Measurements from ENCODE around the gene BCAS3. TPM values are rescaled to one million over a fixed set of nuclear protein-coding genes. Genes with fewer than 3 reads are reported as not detected.
"Not testable (repeated sequence)": the region's sequence is repeated elsewhere in the genome, so short reads cannot be mapped to it uniquely, and the experiment has no call there.

The BCAS3 gene
- total RNA-seq, 4 donors from 2014 or later: 13.0 to 27.8 (median 20.7) TPM

DNA sequence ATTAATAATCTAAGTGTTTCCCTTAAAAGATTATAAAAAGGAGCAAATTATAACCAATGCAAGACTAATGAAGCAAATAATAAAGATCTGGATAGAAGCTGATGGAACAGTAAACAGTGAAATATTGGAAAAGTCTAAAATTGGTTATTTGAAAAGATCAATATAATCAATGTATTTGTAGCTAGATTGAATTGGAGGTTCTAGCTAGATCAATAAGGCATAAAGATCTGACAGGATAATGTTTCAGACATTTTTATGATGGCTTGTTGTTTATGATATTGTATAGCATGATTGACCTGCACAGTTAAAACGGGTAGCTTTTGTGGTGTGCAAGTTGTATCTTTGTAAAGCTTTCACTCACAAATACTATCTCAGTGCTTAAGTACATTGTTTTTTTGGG lies 245.3 kb downstream of the BCAS3 start:
- Histone ChIP-seq H3K4me3 (no peak overlapping the region), H3K27ac (no peak overlapping the region), H3K27me3 (no peaks in the 10 kb centered on the region), H3K4me1 (no peaks in the 10 kb centered on the region), H3K9me3 (no peaks in the 10 kb centered on the region), H3K36me3 (peaks cover 0 to 3% (median 0%) of the 10 kb centered on the region in 3 donors)
- intact Hi-C loops (cut with DNase I): no loop called here
- DNase-seq: no peak
- 77 to 78% methylated on average over 1 of the region's 1 CpG for WGBS, 2 donors
- TF ChIP-seq POLR2A (IDR thresholded peaks at IDR 0.05): no peak
- TF ChIP-seq, protein P1, sequence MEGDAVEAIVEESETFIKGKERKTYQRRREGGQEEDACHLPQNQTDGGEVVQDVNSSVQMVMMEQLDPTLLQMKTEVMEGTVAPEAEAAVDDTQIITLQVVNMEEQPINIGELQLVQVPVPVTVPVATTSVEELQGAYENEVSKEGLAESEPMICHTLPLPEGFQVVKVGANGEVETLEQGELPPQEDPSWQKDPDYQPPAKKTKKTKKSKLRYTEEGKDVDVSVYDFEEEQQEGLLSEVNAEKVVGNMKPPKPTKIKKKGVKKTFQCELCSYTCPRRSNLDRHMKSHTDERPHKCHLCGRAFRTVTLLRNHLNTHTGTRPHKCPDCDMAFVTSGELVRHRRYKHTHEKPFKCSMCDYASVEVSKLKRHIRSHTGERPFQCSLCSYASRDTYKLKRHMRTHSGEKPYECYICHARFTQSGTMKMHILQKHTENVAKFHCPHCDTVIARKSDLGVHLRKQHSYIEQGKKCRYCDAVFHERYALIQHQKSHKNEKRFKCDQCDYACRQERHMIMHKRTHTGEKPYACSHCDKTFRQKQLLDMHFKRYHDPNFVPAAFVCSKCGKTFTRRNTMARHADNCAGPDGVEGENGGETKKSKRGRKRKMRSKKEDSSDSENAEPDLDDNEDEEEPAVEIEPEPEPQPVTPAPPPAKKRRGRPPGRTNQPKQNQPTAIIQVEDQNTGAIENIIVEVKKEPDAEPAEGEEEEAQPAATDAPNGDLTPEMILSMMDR (IDR thresholded peaks at IDR 0.05): no peak

DNA sequence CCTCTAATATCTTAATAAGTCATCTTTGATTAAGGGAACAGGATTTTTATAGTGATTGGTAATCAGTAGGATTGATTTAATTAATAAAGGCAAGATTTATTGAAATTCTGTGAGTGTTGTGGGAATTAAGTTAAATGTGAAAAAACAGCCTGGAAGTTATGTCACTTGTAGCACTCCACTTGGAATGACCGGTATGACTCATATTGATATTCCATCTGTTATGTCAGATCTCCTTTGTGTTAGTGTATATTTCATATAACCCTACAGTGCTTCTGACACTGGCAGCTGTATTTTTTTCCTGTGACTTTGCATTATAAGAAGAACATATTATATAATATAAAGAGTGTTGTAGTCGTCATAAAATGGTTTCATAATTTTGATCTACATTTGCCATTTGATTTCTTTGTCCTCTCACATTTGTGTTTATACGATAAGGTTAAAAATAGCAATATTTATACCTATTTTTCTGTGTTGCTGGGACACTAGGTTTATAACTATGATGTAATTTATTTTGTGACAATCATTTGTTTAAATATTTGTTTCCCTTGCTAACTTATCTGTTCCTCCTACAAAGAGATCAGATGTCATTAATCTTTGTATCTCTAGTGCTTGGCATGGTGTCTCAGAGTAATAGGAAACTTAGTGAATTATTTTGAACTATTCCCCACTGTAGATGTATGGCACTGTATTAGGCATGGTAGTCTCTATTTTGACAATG lies 249.0 kb downstream of the BCAS3 start:
- H3K36me3 ChIP-seq: no peaks in the 10 kb centered on the region
- no peak overlapping the region for H3K27ac ChIP-seq
- no peak for DNase-seq
- H3K4me1 ChIP-seq: no peaks in the 10 kb centered on the region
- 67 to 79% methylated on average over 3 of the region's 3 CpGs for WGBS, 2 donors
- intact Hi-C loops (cut with DNase I): no loop called here
- no peaks in the 10 kb centered on the region for H3K27me3 ChIP-seq
- H3K4me3 ChIP-seq: no peak overlapping the region
- no peak for TF ChIP-seq POLR2A (IDR thresholded peaks at IDR 0.05)
- H3K9me3 ChIP-seq: no peaks in the 10 kb centered on the region

GRCh38 chr17:60933739-60934138 lies 256.1 kb downstream of the BCAS3 start:
- 77 to 86% methylated on average over 2 of the region's 2 CpGs for WGBS, 2 donors
- intact Hi-C loops (cut with DNase I): no loop called here
- Histone ChIP-seq H3K4me3 (no peak overlapping the region), H3K27ac (no peak overlapping the region), H3K4me1 (no peaks in the 10 kb centered on the region), H3K36me3 (no peaks in the 10 kb centered on the region), H3K27me3 (no peaks in the 10 kb centered on the region), H3K9me3 (no peaks in the 10 kb centered on the region)
- TF ChIP-seq, protein P1 (IDR thresholded peaks at IDR 0.05): no peak
- TF ChIP-seq POLR2A (IDR thresholded peaks at IDR 0.05): no peak
- DNase-seq: no peak

GRCh38 chr17:60934723-60935122 lies 257.1 kb downstream of the BCAS3 start:
- no peaks in the 10 kb centered on the region for H3K4me1 ChIP-seq
- WGBS, 2 donors: 64 to 76% methylated on average over 6 of the region's 6 CpGs
- no peak overlapping the region for H3K4me3 ChIP-seq
- intact Hi-C loops (cut with DNase I): no loop called here
- no peak for DNase-seq
- no peaks in the 10 kb centered on the region for H3K9me3 ChIP-seq
- H3K27me3 ChIP-seq: no peaks in the 10 kb centered on the region
- TF ChIP-seq, protein P1 (IDR thresholded peaks at IDR 0.05): no peak
- no peak for TF ChIP-seq POLR2A (IDR thresholded peaks at IDR 0.05)
- no peaks in the 10 kb centered on the region for H3K36me3 ChIP-seq
- H3K27ac ChIP-seq: no peak overlapping the region

GRCh38 chr17:60935991-60936390 lies 258.3 kb downstream of the BCAS3 start:
- H3K27ac ChIP-seq; H3K36me3 ChIP-seq; H3K9me3 ChIP-seq; DNase-seq; H3K27me3 ChIP-seq; H3K4me1 ChIP-seq; H3K4me3 ChIP-seq; intact Hi-C loops (cut with DNase I): not testable (repeated sequence)

DNA sequence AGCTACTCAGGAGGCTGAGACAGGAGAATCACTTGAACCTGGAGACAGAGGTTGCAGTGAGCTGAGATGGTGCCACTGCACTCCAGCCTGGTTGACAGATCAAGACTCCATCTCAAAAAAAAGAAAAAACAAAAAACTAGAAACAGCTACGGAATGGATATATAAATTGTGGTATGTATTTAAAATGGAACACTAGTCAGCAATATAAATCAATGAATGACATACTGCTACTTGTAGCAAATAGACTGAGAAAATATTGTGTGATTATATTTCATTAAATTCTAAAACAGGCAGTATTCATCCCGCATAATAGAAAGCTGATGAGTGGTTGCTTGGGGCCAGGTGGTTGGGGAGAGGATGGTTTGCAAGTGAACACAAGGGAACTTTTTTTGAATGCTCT lies 261.7 kb downstream of the BCAS3 start:
- Histone ChIP-seq H3K27ac (no peak overlapping the region), H3K27me3 (no peaks in the 10 kb centered on the region), H3K9me3 (no peaks in the 10 kb centered on the region), H3K4me1 (peaks cover 0 to 11% (median 0%) of the 10 kb centered on the region in 3 donors), H3K36me3 (no peaks in the 10 kb centered on the region), H3K4me3 (no peak overlapping the region)
- 86 to 94% methylated on average over 2 of the region's 2 CpGs for WGBS, 2 donors
- no peak for DNase-seq
- intact Hi-C loops (cut with DNase I): no loop called here
- TF ChIP-seq, protein P1 (IDR thresholded peaks at IDR 0.05): no peak
- TF ChIP-seq POLR2A (IDR thresholded peaks at IDR 0.05): no peak
